ENCODE measurements around the gene YWHAB.

DNA sequence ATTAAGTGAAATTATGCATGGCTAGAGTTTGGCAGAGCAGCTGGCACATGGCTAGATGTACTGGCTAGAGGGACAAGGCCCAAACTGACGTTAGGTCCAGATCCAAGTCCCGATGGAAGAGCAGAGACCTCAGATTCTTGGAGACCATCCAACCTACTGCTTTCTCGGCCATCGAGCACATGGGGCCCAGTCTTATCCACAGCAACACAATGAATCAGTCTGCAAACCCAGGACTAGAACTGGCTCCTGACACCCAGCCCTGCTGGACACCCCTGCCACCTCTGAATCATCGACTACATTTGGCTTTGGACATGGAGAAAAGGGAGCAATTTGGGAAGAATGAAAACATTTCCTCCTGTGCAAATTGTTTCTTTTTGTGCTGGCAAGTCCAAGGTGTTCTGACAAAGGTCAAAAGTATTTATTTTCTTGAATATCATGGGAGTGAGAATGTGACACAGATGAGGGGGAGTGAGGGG lies 23.9 kb upstream of the YWHAB start:
- TF ChIP-seq, protein P1, sequence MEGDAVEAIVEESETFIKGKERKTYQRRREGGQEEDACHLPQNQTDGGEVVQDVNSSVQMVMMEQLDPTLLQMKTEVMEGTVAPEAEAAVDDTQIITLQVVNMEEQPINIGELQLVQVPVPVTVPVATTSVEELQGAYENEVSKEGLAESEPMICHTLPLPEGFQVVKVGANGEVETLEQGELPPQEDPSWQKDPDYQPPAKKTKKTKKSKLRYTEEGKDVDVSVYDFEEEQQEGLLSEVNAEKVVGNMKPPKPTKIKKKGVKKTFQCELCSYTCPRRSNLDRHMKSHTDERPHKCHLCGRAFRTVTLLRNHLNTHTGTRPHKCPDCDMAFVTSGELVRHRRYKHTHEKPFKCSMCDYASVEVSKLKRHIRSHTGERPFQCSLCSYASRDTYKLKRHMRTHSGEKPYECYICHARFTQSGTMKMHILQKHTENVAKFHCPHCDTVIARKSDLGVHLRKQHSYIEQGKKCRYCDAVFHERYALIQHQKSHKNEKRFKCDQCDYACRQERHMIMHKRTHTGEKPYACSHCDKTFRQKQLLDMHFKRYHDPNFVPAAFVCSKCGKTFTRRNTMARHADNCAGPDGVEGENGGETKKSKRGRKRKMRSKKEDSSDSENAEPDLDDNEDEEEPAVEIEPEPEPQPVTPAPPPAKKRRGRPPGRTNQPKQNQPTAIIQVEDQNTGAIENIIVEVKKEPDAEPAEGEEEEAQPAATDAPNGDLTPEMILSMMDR (conservative IDR thresholded peaks at IDR 0.05; ENCODE audit: low read length), result no peak
- TF ChIP-seq EZH2phosphoT487 (IDR thresholded peaks at IDR 0.05; ENCODE audit: borderline replicate concordance), result no peak

Measured in Loucy (cell line).